ENCODE results near the gene LCA5.
"Not testable (repeated sequence)": the region's sequence is repeated elsewhere in the genome, so short reads cannot be mapped to it uniquely, and the experiment has no call there.

Gene LCA5

GRCh38 chr6:79538106-79538971 lies 1.1 kb upstream of the LCA5 start:
- H2AFZ ChIP-seq (ENCODE audit: low read length, unreplicated experiment) = peak overlapping the region; percentile 98
- peaks cover 14% of the 10 kb centered on the region for H3K4me1 ChIP-seq (ENCODE audit: control insufficient read depth, insufficient read depth, low read length, unreplicated experiment)
- no peaks in the 10 kb centered on the region for H3K36me3 ChIP-seq (ENCODE audit: insufficient read depth, low read length)
- H3K79me2 ChIP-seq (ENCODE audit: control insufficient read depth, insufficient read depth, low read length, unreplicated experiment) = peaks cover 21% of the 10 kb centered on the region
- no peaks in the 10 kb centered on the region for H3K27me3 ChIP-seq (ENCODE audit: insufficient read depth, low read length)
- peak overlapping the region; percentile 76 for H3K27ac ChIP-seq (ENCODE audit: low read depth, low read length)
- H3K4me3 ChIP-seq (ENCODE audit: low read depth, low read length) = peak overlapping the region; percentile 90

GRCh38 chr6:79536585-79536953 lies 661 bp downstream of the LCA5 start:
- peak overlapping the region; percentile 90 for H3K4me3 ChIP-seq (ENCODE audit: low read depth, low read length)
- H2AFZ ChIP-seq (ENCODE audit: low read length, unreplicated experiment) = peak overlapping the region; percentile 85
- H3K79me2 ChIP-seq (ENCODE audit: control insufficient read depth, insufficient read depth, low read length, unreplicated experiment) = peaks cover 21% of the 10 kb centered on the region
- H3K36me3 ChIP-seq (ENCODE audit: insufficient read depth, low read length) = no peaks in the 10 kb centered on the region
- H3K4me1 ChIP-seq (ENCODE audit: control insufficient read depth, insufficient read depth, low read length, unreplicated experiment) = peaks cover 14% of the 10 kb centered on the region
- no peaks in the 10 kb centered on the region for H3K27me3 ChIP-seq (ENCODE audit: insufficient read depth, low read length)
- peak overlapping the region; percentile 62 for H3K27ac ChIP-seq (ENCODE audit: low read depth, low read length)

GRCh38 chr6:79529567-79529966 lies 7.7 kb downstream of the LCA5 start:
- not testable (repeated sequence) for H3K4me3 ChIP-seq (ENCODE audit: low read depth, low read length); H3K27ac ChIP-seq (ENCODE audit: low read depth, low read length); H2AFZ ChIP-seq (ENCODE audit: low read length, unreplicated experiment); H3K27me3 ChIP-seq (ENCODE audit: insufficient read depth, low read length); H3K36me3 ChIP-seq (ENCODE audit: insufficient read depth, low read length); H3K79me2 ChIP-seq (ENCODE audit: control insufficient read depth, insufficient read depth, low read length, unreplicated experiment)
- peaks cover 12% of the 10 kb centered on the region for H3K4me1 ChIP-seq (ENCODE audit: control insufficient read depth, insufficient read depth, low read length, unreplicated experiment)

GRCh38 chr6:79526897-79527296 lies 10.3 kb downstream of the LCA5 start:
- Histone ChIP-seq H3K36me3 (ENCODE audit: insufficient read depth, low read length) (no peaks in the 10 kb centered on the region), H3K27me3 (ENCODE audit: insufficient read depth, low read length) (no peaks in the 10 kb centered on the region), H3K79me2 (ENCODE audit: control insufficient read depth, insufficient read depth, low read length, unreplicated experiment) (no peaks in the 10 kb centered on the region), H3K27ac (ENCODE audit: low read depth, low read length) (no peak overlapping the region), H2AFZ (ENCODE audit: low read length, unreplicated experiment) (no peak overlapping the region), H3K4me3 (ENCODE audit: low read depth, low read length) (no peak overlapping the region), H3K4me1 (ENCODE audit: control insufficient read depth, insufficient read depth, low read length, unreplicated experiment) (peaks cover 12% of the 10 kb centered on the region)

- H3K79me2 ChIP-seq (ENCODE audit: control insufficient read depth, insufficient read depth, low read length, unreplicated experiment) = no peaks in the 10 kb centered on the region
- H3K36me3 ChIP-seq (ENCODE audit: insufficient read depth, low read length) = no peaks in the 10 kb centered on the region
- peak overlapping the region; percentile 51 for H3K27ac ChIP-seq (ENCODE audit: low read depth, low read length)
- H2AFZ ChIP-seq (ENCODE audit: low read length, unreplicated experiment) = peak overlapping the region; percentile 67
- H3K4me1 ChIP-seq (ENCODE audit: control insufficient read depth, insufficient read depth, low read length, unreplicated experiment) = peaks cover 12% of the 10 kb centered on the region
- peak overlapping the region; percentile 5; the same call in 1 of the 2 replicates for H3K4me3 ChIP-seq (ENCODE audit: low read depth, low read length)
- no peaks in the 10 kb centered on the region for H3K27me3 ChIP-seq (ENCODE audit: insufficient read depth, low read length)
These were observed 11.7 kb downstream of the LCA5 start for GRCh38 chr6:79525272-79526100.

GRCh38 chr6:79524065-79524464 lies 13.2 kb downstream of the LCA5 start:
- Histone ChIP-seq H3K79me2 (ENCODE audit: control insufficient read depth, insufficient read depth, low read length, unreplicated experiment) (no peaks in the 10 kb centered on the region), H2AFZ (ENCODE audit: low read length, unreplicated experiment) (no peak overlapping the region), H3K4me1 (ENCODE audit: control insufficient read depth, insufficient read depth, low read length, unreplicated experiment) (peaks cover 12% of the 10 kb centered on the region), H3K27me3 (ENCODE audit: insufficient read depth, low read length) (no peaks in the 10 kb centered on the region), H3K27ac (ENCODE audit: low read depth, low read length) (no peak overlapping the region), H3K36me3 (ENCODE audit: insufficient read depth, low read length) (no peaks in the 10 kb centered on the region), H3K4me3 (ENCODE audit: low read depth, low read length) (no peak overlapping the region)

- Histone ChIP-seq H3K27me3 (ENCODE audit: insufficient read depth, low read length) (no peaks in the 10 kb centered on the region), H3K4me1 (ENCODE audit: control insufficient read depth, insufficient read depth, low read length, unreplicated experiment) (peaks cover 12% of the 10 kb centered on the region), H3K27ac (ENCODE audit: low read depth, low read length) (no peak overlapping the region), H2AFZ (ENCODE audit: low read length, unreplicated experiment) (no peak overlapping the region), H3K36me3 (ENCODE audit: insufficient read depth, low read length) (no peaks in the 10 kb centered on the region), H3K4me3 (ENCODE audit: low read depth, low read length) (no peak overlapping the region), H3K79me2 (ENCODE audit: control insufficient read depth, insufficient read depth, low read length, unreplicated experiment) (no peaks in the 10 kb centered on the region)
These were observed 14.6 kb downstream of the LCA5 start for GRCh38 chr6:79522609-79523008.

GRCh38 chr6:79520534-79520933 lies 16.7 kb downstream of the LCA5 start:
- H3K4me1 ChIP-seq (ENCODE audit: control insufficient read depth, insufficient read depth, low read length, unreplicated experiment) = peaks cover 8% of the 10 kb centered on the region
- no peaks in the 10 kb centered on the region for H3K79me2 ChIP-seq (ENCODE audit: control insufficient read depth, insufficient read depth, low read length, unreplicated experiment)
- no peak overlapping the region for H2AFZ ChIP-seq (ENCODE audit: low read length, unreplicated experiment)
- no peaks in the 10 kb centered on the region for H3K27me3 ChIP-seq (ENCODE audit: insufficient read depth, low read length)
- no peak overlapping the region for H3K4me3 ChIP-seq (ENCODE audit: low read depth, low read length)
- no peak overlapping the region for H3K27ac ChIP-seq (ENCODE audit: low read depth, low read length)
- no peaks in the 10 kb centered on the region for H3K36me3 ChIP-seq (ENCODE audit: insufficient read depth, low read length)

GRCh38 chr6:79518842-79519241 lies 18.4 kb downstream of the LCA5 start:
- Histone ChIP-seq H3K36me3 (ENCODE audit: insufficient read depth, low read length) (no peaks in the 10 kb centered on the region), H3K27ac (ENCODE audit: low read depth, low read length) (no peak overlapping the region)

GRCh38 chr6:79515436-79515835 lies 21.8 kb downstream of the LCA5 start:
- Histone ChIP-seq H2AFZ (ENCODE audit: low read length, unreplicated experiment) (no peak overlapping the region), H3K79me2 (ENCODE audit: control insufficient read depth, insufficient read depth, low read length, unreplicated experiment) (no peaks in the 10 kb centered on the region), H3K4me1 (ENCODE audit: control insufficient read depth, insufficient read depth, low read length, unreplicated experiment) (no peaks in the 10 kb centered on the region), H3K27me3 (ENCODE audit: insufficient read depth, low read length) (no peaks in the 10 kb centered on the region), H3K4me3 (ENCODE audit: low read depth, low read length) (no peak overlapping the region), H3K27ac (ENCODE audit: low read depth, low read length) (no peak overlapping the region), H3K36me3 (ENCODE audit: insufficient read depth, low read length) (no peaks in the 10 kb centered on the region)

More at GRCh38 chr6:79518842-79519241, 18.4 kb downstream of the LCA5 start:
- no peaks in the 10 kb centered on the region for H3K4me1 ChIP-seq (ENCODE audit: control insufficient read depth, insufficient read depth, low read length, unreplicated experiment)
- H3K4me3 ChIP-seq (ENCODE audit: low read depth, low read length) = no peak overlapping the region
- no peaks in the 10 kb centered on the region for H3K79me2 ChIP-seq (ENCODE audit: control insufficient read depth, insufficient read depth, low read length, unreplicated experiment)
- no peak overlapping the region for H2AFZ ChIP-seq (ENCODE audit: low read length, unreplicated experiment)
- H3K27me3 ChIP-seq (ENCODE audit: insufficient read depth, low read length) = no peaks in the 10 kb centered on the region

Data from ACC112 (cell line).